T-cell (primary cell): ENCODE measurements around the gene LENG9. TPM values are rescaled to one million over a fixed set of nuclear protein-coding genes. Genes with fewer than 3 reads are reported as not detected.
A peak's percentile ranks its signal among the peaks of the same experiment; 100 is the strongest.
"Not testable (repeated sequence)": the region's sequence is repeated elsewhere in the genome, so short reads cannot be mapped to it uniquely, and the experiment has no call there.

Experiments
- ATAC-seq, 4 experiments: fragments of 200-7000 bp in 3 of 4; fragments of 150-1000 bp in 1 of 4; cut with Tn5 transposase; replicated peaks in 1 of 4; 1 replicate in 3 of 4; 2 replicates in 1 of 4; pipeline ENCODE4 v1.10.0; 2021; ENCODE audit warnings: moderate library complexity in 3 of 4, mild to moderate bottlenecking in 2 of 4, moderate number of reproducible peaks in 1 of 4
- CTCF ChIA-PET, 2 donors: fragments of 300-600 bp; sonication (Branson Sonifier 250); formaldehyde crosslinking; loops; one replicate each; lab custom pipeline; 2022; ENCODE audit warnings: antibody characterized with exemption in 2 of 2; lab: Charles Lee
- POLR2A ChIA-PET, 2 donors: fragments of 300-600 bp; sonication (Branson Sonifier 250); formaldehyde crosslinking; loops; one replicate each; lab custom pipeline; 2022; ENCODE audit warnings: antibody characterized with exemption in 2 of 2; lab: Charles Lee
- DNase-seq, 35 experiments: peaks; one replicate each; pipeline versions ENCODE4 v3.0.0 to v3.0.0-alpha.2; 2013 to 2023
- H3K27ac ChIP-seq: one replicate; pipeline ENCODE4 v1.5.1; 2013; ENCODE audit warnings: low read length
- H3K27me3 ChIP-seq, 2 experiments: replicated peaks in 1 of 2; 1 replicate in 1 of 2; 2 replicates in 1 of 2; pipeline versions ENCODE4 v1.6.1 to v1.7.0; 2013; ENCODE audit warnings: low read length in 1 of 2, mixed read lengths in 1 of 2; ENCODE audit not compliant: control insufficient read depth in 2 of 2, insufficient read depth in 2 of 2; ENCODE audit errors: extremely low read depth in 1 of 2
- H3K36me3 ChIP-seq, 2 donors: 1 replicate in 1 of 2; 2 replicates in 1 of 2; pipeline versions ENCODE4 v1.6.1 to v1.7.0; 2013; ENCODE audit warnings: low read length in 1 of 2; ENCODE audit not compliant: control insufficient read depth in 2 of 2, insufficient read depth in 1 of 2; ENCODE audit errors: extremely low read depth in 1 of 2
- H3K4me1 ChIP-seq, 2 experiments: 1 replicate in 1 of 2; 2 replicates in 1 of 2; pipeline versions ENCODE4 v1.6.1 to v1.7.0; 2013; ENCODE audit warnings: low read length in 2 of 2, mixed read lengths in 1 of 2; ENCODE audit not compliant: insufficient read depth in 2 of 2, control insufficient read depth in 1 of 2; ENCODE audit errors: extremely low read depth in 1 of 2
- H3K4me3 ChIP-seq, 2 donors: 1 replicate in 1 of 2; 2 replicates in 1 of 2; pipeline versions ENCODE4 v1.5.1 to v1.7.0; 2013; ENCODE audit warnings: mild to moderate bottlenecking in 2 of 2, low read length in 1 of 2, moderate library complexity in 1 of 2; ENCODE audit not compliant: control insufficient read depth in 1 of 2; ENCODE audit errors: extremely low read depth in 1 of 2
- H3K9me3 ChIP-seq: 2 replicates; pipeline ENCODE4 v1.7.0; 2013
- H3K27ac Mint-ChIP-seq, 2 donors: one replicate each; pipeline ENCODE4 v1.8.0; 2020 to 2021; ENCODE audit warnings: mild to moderate bottlenecking in 2 of 2, mixed read lengths in 2 of 2
- H3K27me3 Mint-ChIP-seq, 2 donors: one replicate each; pipeline ENCODE4 v1.8.0; 2021 to 2022; ENCODE audit warnings: mixed read lengths in 2 of 2
- H3K36me3 Mint-ChIP-seq: one replicate; pipeline ENCODE4 v1.8.0; 2021; ENCODE audit warnings: mixed read lengths
- H3K4me1 Mint-ChIP-seq, 3 donors: one replicate each; pipeline ENCODE4 v1.8.0; 2020 to 2022; ENCODE audit warnings: mixed read lengths in 3 of 3, mild to moderate bottlenecking in 1 of 3
- H3K4me3 Mint-ChIP-seq, 3 donors: one replicate each; pipeline ENCODE4 v1.8.0; 2020 to 2022; ENCODE audit warnings: mild to moderate bottlenecking in 3 of 3, mixed read lengths in 3 of 3, moderate library complexity in 3 of 3
- H3K9me3 Mint-ChIP-seq, 3 donors: one replicate each; pipeline ENCODE4 v1.8.0; 2020 to 2022; ENCODE audit warnings: mixed read lengths in 3 of 3
- WGBS: methylation state at CpG from one replicate; pipeline ENCODE4 v1.1.5; 2013; ENCODE audit warnings: missing lambda C conversion rate; ENCODE audit not compliant: insufficient coverage; 5-methylcytosine and 5-hydroxymethylcytosine counted together
- total RNA-seq, 35 experiments: library from RNA in 6 of 35; stranded (reverse) in 6 of 35; fragments of 120-200 nt in 1 of 35; gene quantifications; one replicate each; pipeline versions ENCODE4 v1.2.1 to v1.2.4 and lab custom pipeline; 2013 to 2026

The LENG9 gene
- total RNA-seq, 5 donors from 2014 or later (not counting 1 experiment from before 2014, with no cell fraction given), result 2.2 to 7.9 (median 7.5) TPM

DNA sequence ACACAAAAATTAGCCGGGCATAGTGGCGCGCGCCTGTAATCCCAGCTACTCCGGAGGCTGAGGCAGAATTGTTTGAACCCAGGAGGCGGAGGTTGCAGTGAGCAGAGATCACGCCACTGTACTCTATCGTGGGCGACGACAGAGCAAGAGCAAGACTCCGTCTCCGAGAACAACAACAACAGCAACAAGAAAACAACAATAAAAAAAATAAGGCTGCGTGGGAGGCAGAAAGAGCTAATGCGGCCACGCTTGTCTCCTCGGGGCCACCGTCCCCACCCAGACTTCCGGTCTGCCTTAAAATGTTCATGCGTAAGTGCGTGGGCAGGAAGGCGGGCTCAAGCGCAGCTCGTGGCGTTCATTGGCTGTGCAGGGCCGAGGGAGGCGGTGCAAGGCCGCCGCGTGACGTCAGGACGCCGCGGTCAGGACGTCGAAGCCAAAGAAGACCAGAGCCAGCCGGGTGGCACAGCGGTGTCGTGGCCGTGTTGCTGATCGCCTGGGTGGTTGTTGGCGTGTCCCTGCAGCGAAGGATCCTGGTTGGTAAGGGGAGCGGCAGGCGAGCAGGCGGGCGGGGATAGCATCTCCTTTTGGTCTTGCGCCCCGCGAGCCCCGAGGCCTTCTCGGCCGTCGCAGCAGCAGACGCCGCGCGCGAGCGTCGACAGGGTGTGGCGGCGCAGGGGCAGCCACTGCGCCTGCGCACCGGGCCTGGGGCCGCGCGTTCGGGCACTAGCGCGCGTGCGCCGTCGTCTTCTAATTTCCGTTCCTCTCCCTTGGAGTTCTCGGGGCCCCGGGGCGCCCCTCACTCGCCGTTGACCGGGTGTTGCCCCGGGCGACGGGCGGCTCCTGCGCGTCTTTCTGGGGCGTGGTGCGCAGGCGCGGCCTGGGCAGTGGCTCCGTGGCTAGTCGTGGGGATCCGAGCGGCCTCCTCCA is 14.5 kb downstream of the LENG9 start, which contains the start of gene LENG8:
TSS of gene LENG8 (plus strand) at position 426 of the 927 bp plus-strand sequence. CDS start 2,146 bp downstream, outside the sequence.
- Mint-ChIP-seq H3K36me3 (peaks cover 37% of the 10 kb centered on the region), H3K4me1 (peaks cover 47 to 58% (median 53%) of the 10 kb centered on the region in 3 donors), H3K27me3 (no peaks in the 10 kb centered on the region), H3K27ac (peak within 1 kb of the TSS; percentile 98 to 99), H3K4me3 (peak within 1 kb of the TSS; percentile 98 to 100 (median 99)), H3K9me3 (no peaks in the 10 kb centered on the region)
- DNase-seq, result peak; percentile 92 to 100 (median 96)
- WGBS, result under 1% methylated on average over 90 of the region's 96 CpGs
- Histone ChIP-seq H3K27ac (peak within 1 kb of the TSS; percentile 90), H3K4me3 (peak within 1 kb of the TSS; percentile 71 to 98), H3K36me3 (peaks cover 14 to 53% of the 10 kb centered on the region in 2 donors), H3K9me3 (no peaks in the 10 kb centered on the region), H3K27me3 (no peaks in the 10 kb centered on the region), H3K4me1 (peaks cover 17 to 56% of the 10 kb centered on the region in 2 experiments)
- ChIA-PET CTCF (interaction anchor here (0.6 to 0.8 kb wide), 5 partner anchors 15 to 1158 kb away, joined by 3 to 9 read pairs (median 3); partner anchors contain the start of gene LENG9 (in 1 of the 2)), POLR2A (interaction anchor here (0.6 to 1.2 kb wide), 7 partner anchors 11 to 890 kb away, joined by 3 to 9 read pairs (median 5); partner anchors contain the start of genes CNOT3 (in 1 of the 2), KMT5C (in 1 of the 2), LENG9 (in 1 of the 2) and MYADM (in 1 of the 2))
- ATAC-seq, result peak; percentile 93 to 96 (median 95)

GRCh38 chr19:54448040-54448773 is 15.4 kb downstream of the LENG9 start:
- Histone ChIP-seq H3K27me3 (no peaks in the 10 kb centered on the region), H3K36me3 (peaks cover 14 to 45% of the 10 kb centered on the region in 2 donors), H3K9me3 (no peaks in the 10 kb centered on the region), H3K4me1 (peaks cover 17 to 49% of the 10 kb centered on the region in 2 experiments), H3K4me3 (peak overlapping the region; percentile 71 to 98), H3K27ac (peak overlapping the region; percentile 90)
- H3K4me3 Mint-ChIP-seq, result peak overlapping the region; percentile 98 to 100 (median 99)
- ChIA-PET CTCF (interaction anchor here in 1 of 2 donors (0.6 to 1.0 kb wide), 3 partner anchors 15 to 1081 kb away, joined by 3 read pairs; partner anchors contain the start of gene LENG9), POLR2A (interaction anchor here (0.6 to 1.2 kb wide), 8 partner anchors 10 to 670 kb away, joined by 3 to 9 read pairs (median 6); partner anchors contain the start of genes CNOT3 (in 1 of the 2), LENG9 (in 1 of the 2), MYADM (in 1 of the 2) and RDH13 (in 1 of the 2))
- H3K36me3 Mint-ChIP-seq, result peaks cover 31% of the 10 kb centered on the region
- no peaks in the 10 kb centered on the region for H3K27me3 Mint-ChIP-seq
- DNase-seq (peak in 11 of 35 experiments; percentile 18 to 61 (median 28)), ATAC-seq (peak; percentile 12 to 25 (median 14))
- H3K4me1 Mint-ChIP-seq, result peaks cover 44 to 58% (median 52%) of the 10 kb centered on the region in 3 donors
- H3K27ac Mint-ChIP-seq, result peak overlapping the region; percentile 98 to 99
- 1% methylated on average over 26 of the region's 34 CpGs for WGBS
- no peaks in the 10 kb centered on the region for H3K9me3 Mint-ChIP-seq

DNA sequence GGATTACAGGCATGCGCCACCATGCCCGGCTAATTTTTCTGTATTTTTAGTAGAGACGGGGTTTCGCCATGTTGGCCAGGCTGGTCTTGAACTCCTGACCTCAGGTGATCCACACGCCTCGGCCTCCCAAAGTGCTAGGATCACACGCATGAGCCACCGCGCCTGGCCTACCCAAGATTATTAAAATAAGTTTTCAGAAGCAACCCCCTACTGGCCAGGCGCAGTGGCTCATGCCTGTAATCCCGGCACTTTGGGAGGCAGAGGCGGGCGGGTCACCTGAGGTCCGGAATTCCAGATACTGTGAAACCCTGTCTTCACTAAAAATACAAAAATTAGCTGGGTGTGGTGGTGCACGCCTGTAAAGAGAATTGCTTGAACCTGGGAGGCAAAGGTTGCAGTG is 17.2 kb downstream of the LENG9 start:
- H3K27ac Mint-ChIP-seq, H3K9me3 Mint-ChIP-seq, H3K27me3 Mint-ChIP-seq, ATAC-seq, DNase-seq, POLR2A ChIA-PET, H3K4me3 ChIP-seq, H3K27ac ChIP-seq, H3K27me3 ChIP-seq, H3K9me3 ChIP-seq: not testable (repeated sequence)
- H3K36me3 ChIP-seq, result peaks cover 1 to 26% of the 10 kb centered on the region in 2 donors
- CTCF ChIA-PET, result interaction anchor here in 1 of 2 donors (0.6 kb wide), 1 partner anchor 31 kb away, joined by 3 read pairs; no protein-coding TSS in a partner anchor
- WGBS, result 97% methylated on average over 6 of the region's 15 CpGs
- H3K4me1 ChIP-seq, result peaks cover 17 to 33% of the 10 kb centered on the region in 2 experiments
- Mint-ChIP-seq H3K4me1 (peaks cover 33 to 43% (median 36%) of the 10 kb centered on the region in 3 donors), H3K36me3 (peaks cover 20% of the 10 kb centered on the region), H3K4me3 (peak overlapping the region in 1 of 3 donors; percentile 100)

DNA sequence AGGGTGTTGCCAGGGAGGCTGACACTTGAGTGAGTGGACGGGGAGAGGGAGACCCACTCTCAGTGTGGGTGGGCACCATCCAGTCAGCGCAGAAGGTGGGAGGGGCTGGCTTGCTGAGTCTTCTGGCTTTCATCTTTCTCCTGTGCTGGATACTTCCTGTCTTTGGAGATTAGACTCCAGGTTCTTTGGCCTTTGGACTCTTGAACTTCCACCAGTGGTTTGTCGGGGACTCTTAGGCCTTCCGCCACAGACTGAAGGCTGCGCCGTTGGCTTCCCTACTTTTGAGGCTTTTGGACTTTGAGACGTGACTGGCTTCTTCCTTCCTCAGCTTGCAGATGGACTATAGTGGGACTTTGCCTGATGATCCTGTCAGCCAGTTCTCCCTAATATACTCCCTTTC is 18.8 kb downstream of the LENG9 start:
- H3K27me3 ChIP-seq, result no peaks in the 10 kb centered on the region
- H3K36me3 ChIP-seq, result peaks cover 0 to 14% of the 10 kb centered on the region in 2 donors
- no peaks in the 10 kb centered on the region for H3K27me3 Mint-ChIP-seq
- no peak for ATAC-seq
- H3K27ac ChIP-seq, result no peak overlapping the region
- WGBS, result 86% methylated on average over 5 of the region's 7 CpGs
- H3K4me3 Mint-ChIP-seq, result no peak overlapping the region
- ChIA-PET POLR2A (no interaction called here), CTCF (interaction anchor here in 1 of 2 donors (0.7 kb wide), 1 partner anchor 19 kb away, joined by 5 read pairs; the partner anchor contains the start of gene LENG9)
- no peak overlapping the region for H3K4me3 ChIP-seq
- peaks cover 12 to 17% of the 10 kb centered on the region in 2 experiments for H3K4me1 ChIP-seq
- H3K36me3 Mint-ChIP-seq, result peaks cover 11% of the 10 kb centered on the region
- H3K27ac Mint-ChIP-seq, result no peak overlapping the region
- H3K9me3 ChIP-seq, result no peaks in the 10 kb centered on the region
- no peak for DNase-seq
- H3K4me1 Mint-ChIP-seq, result peaks cover 17 to 28% (median 20%) of the 10 kb centered on the region in 3 donors
- H3K9me3 Mint-ChIP-seq, result no peaks in the 10 kb centered on the region

DNA sequence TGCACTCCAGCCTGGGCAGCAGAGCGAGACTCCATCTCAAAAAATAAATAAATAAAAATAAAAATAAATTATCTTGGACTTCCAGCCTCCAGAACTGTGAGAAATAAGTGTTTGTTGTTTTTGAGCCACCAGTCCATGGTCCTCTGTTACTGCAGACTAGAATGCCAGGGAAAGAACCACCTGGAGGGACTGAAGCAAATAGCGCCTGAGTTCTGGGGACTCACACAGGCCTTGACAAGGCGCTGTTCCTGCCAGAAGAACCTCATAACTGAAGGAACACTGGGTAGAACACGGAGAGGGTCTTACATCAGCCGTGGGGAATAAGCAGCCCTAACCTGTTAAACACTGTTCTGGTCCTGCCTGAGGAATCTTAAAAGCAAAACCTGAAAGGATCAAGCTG is 22.9 kb downstream of the LENG9 start:
- H3K4me1 ChIP-seq, result no peaks in the 10 kb centered on the region
- DNase-seq (no peak), ATAC-seq (no peak)
- H3K36me3 ChIP-seq, result peaks cover 0 to 17% of the 10 kb centered on the region in 2 donors
- ChIA-PET CTCF (no interaction called here), POLR2A (no interaction called here)
- no peak overlapping the region for H3K4me3 ChIP-seq
- Mint-ChIP-seq H3K27me3 (no peaks in the 10 kb centered on the region), H3K9me3 (no peaks in the 10 kb centered on the region), H3K4me3 (no peak overlapping the region), H3K27ac (no peak overlapping the region), H3K36me3 (peaks cover 10% of the 10 kb centered on the region), H3K4me1 (peaks cover 2 to 10% (median 10%) of the 10 kb centered on the region in 3 donors)
- H3K9me3 ChIP-seq, result no peaks in the 10 kb centered on the region
- H3K27ac ChIP-seq, result no peak overlapping the region
- 97% methylated on average over 4 of the region's 5 CpGs for WGBS
- no peaks in the 10 kb centered on the region for H3K27me3 ChIP-seq
